HepG2 (cell line): ENCODE measurements around the gene PSD4. TPM values are rescaled to one million over a fixed set of nuclear protein-coding genes. Genes with fewer than 3 reads are reported as not detected.
A peak's percentile ranks its signal among the peaks of the same experiment; 100 is the strongest.

Source experiments
- DBP ChIP-seq: sonication (generic); formaldehyde crosslinking; IDR thresholded peaks from 2 replicates; pipeline ENCODE4 v1.4.0; 2020; ENCODE audit warnings: missing genetic modification reagents; ENCODE audit errors: not compliant biosample characterization
- FOXO1 ChIP-seq: sonication (generic); formaldehyde crosslinking; IDR thresholded peaks from 2 replicates; pipeline ENCODE4 v1.4.0; 2020; ENCODE audit warnings: missing genetic modification reagents
- GATA4 ChIP-seq: sonication (generic); IDR thresholded peaks from 2 replicates; pipeline ENCODE4 v1.6.1; 2016; ENCODE audit warnings: antibody characterized with exemption, low read depth, borderline replicate concordance
- HINFP ChIP-seq: sonication (generic); formaldehyde crosslinking; IDR thresholded peaks from 2 replicates; pipeline ENCODE4 v1.4.0; 2020; ENCODE audit warnings: low read depth, mild to moderate bottlenecking, missing genetic modification reagents
- HMGXB4 ChIP-seq, 2 experiments: sonication (generic) in 1 of 2; formaldehyde crosslinking in 1 of 2; IDR thresholded peaks; 2 replicates each; pipeline versions ENCODE4 v1.4.0 to v1.6.1; 2018 to 2020; ENCODE audit warnings: missing genetic modification reagents in 2 of 2, borderline replicate concordance in 1 of 2, low read depth in 1 of 2, mild to moderate bottlenecking in 1 of 2, missing biosample characterization in 1 of 2
- HNF1A ChIP-seq, 2 experiments: sonication (generic) in 1 of 2; formaldehyde crosslinking in 1 of 2; IDR thresholded peaks; 2 replicates each; pipeline versions ENCODE4 v1.4.0 to v1.6.1; 2016 to 2020; ENCODE audit warnings: borderline replicate concordance in 1 of 2, low read depth in 1 of 2, mild to moderate bottlenecking in 1 of 2, missing genetic modification reagents in 1 of 2
- KAT2B ChIP-seq: fragments of 150-350 bp; IDR thresholded peaks from 2 replicates; pipeline ENCODE4 v1.6.1; 2014; ENCODE audit warnings: low read depth, low read length, borderline replicate concordance
- PHF8 ChIP-seq: sonication (generic); formaldehyde crosslinking; IDR thresholded peaks from 2 replicates; pipeline ENCODE4 v1.5.0; 2020; ENCODE audit warnings: missing genetic modification reagents
- SIX4 ChIP-seq: sonication (generic); formaldehyde crosslinking; IDR thresholded peaks from 2 replicates; pipeline ENCODE4 v1.4.0; 2020; ENCODE audit warnings: missing genetic modification reagents
- SOX6 ChIP-seq, 2 experiments: fragments of 450-650 bp in 1 of 2; sonication (generic) in 1 of 2; formaldehyde crosslinking in 1 of 2; IDR thresholded peaks; 2 replicates each; pipeline versions ENCODE4 v1.4.0 to v1.6.1; 2017 to 2020; ENCODE audit warnings: antibody characterized with exemption in 1 of 2, mild to moderate bottlenecking in 1 of 2, missing genetic modification reagents in 1 of 2
- THAP9 ChIP-seq: sonication (generic); formaldehyde crosslinking; IDR thresholded peaks from 2 replicates; pipeline ENCODE4; 2020; ENCODE audit warnings: missing genetic modification reagents, mild to moderate bottlenecking, borderline replicate concordance
- ZNF451 ChIP-seq: sonication (generic); formaldehyde crosslinking; IDR thresholded peaks from 2 replicates; pipeline ENCODE4 v1.5.0; 2020; ENCODE audit warnings: mild to moderate bottlenecking, missing genetic modification reagents
- ZNF703 ChIP-seq: sonication (generic); formaldehyde crosslinking; IDR thresholded peaks from 2 replicates; pipeline ENCODE4 v1.5.1; 2020; ENCODE audit warnings: missing genetic modification reagents, mild to moderate bottlenecking, moderate library complexity, borderline replicate concordance
- polyA plus RNA-seq, 8 experiments: library from polyadenylated mRNA; depleted of rRNA in 3 of 8; stranded (reverse) in 7 of 8; unstranded in 1 of 8; fragments of >200 nt; fragmentation: Illumina TruSeq in 4 of 8; extraction: Trizol in 4 of 8; gene quantifications; 2 replicates each; pipeline versions ENCODE4 v1.2.1 to v1.2.3, GENCODE V29; 2011 to 2016; ENCODE audit warnings: low read depth in 4 of 8, missing spikeins in 1 of 8, mixed read lengths in 1 of 8; ENCODE audit not compliant: insufficient read depth in 1 of 8
- total RNA-seq, 5 experiments: library from RNA; depleted of rRNA; stranded (reverse); fragments of >200 nt; fragmentation: Illumina TruSeq; extraction: Trizol; gene quantifications; 2 replicates each; pipeline ENCODE4 v1.2.3, GENCODE V29; 2016; ENCODE audit warnings: low read depth in 1 of 5

PSD4 gene
- total and polyA plus RNA-seq, 2 of the 13 experiments (the other 11 are each of a cell fraction or from before 2014, with no cell fraction given), result 5.8 to 9.4 TPM

- TF ChIP-seq HINFP (CRISPR knock-in tag) (peak; percentile 70; the same call in 1 of the 2 replicates), ZNF451 (CRISPR knock-in tag) (no peak), ZNF703 (no peak), HNF1A (IDR thresholded peaks at IDR 0.05; ENCODE audit: low read depth) (peak; percentile 96), HNF1A (CRISPR knock-in tag; IDR thresholded peaks at IDR 0.05; ENCODE audit: borderline replicate concordance) (peak; percentile 96), THAP9 (CRISPR knock-in tag) (no peak), PHF8 (CRISPR knock-in tag) (0 out of 2 replicates have a peak, but pooled peaks have one; percentile 16), KAT2B (no peak), SIX4 (CRISPR knock-in tag) (no peak), FOXO1 (CRISPR knock-in tag) (peak; percentile 63; the same call in 1 of the 2 replicates), DBP (CRISPR knock-in tag) (no peak), GATA4 (peak; percentile 12; the same call in 1 of the 2 replicates), SOX6 (IDR thresholded peaks at IDR 0.05) (no peak), SOX6 (CRISPR knock-in tag; IDR thresholded peaks at IDR 0.05) (peak; percentile 82), HMGXB4 (CRISPR knock-in tag; IDR thresholded peaks at IDR 0.05; ENCODE audit: borderline replicate concordance in 1 of 2, low read depth in 1 of 2) (peak in 1 of 2 experiments; percentile 15; a peak in 1 of 4 replicates)
These were observed 44.7 kb downstream of the PSD4 start (continued) for GRCh38 chr2:113218283-113219091.
